RPMI8226 (cell line): ENCODE results near the gene C4orf33.
"Not testable (repeated sequence)": the region's sequence is repeated elsewhere in the genome, so short reads cannot be mapped to it uniquely, and the experiment has no call there.

ENCODE experiments used
- DNase-seq: peaks from one replicate; pipeline ENCODE4 v3.0.0-alpha.2; 2015

C4orf33 gene

GRCh38 chr4:129095811-129096454 lies at the start of gene C4orf33:
C4orf33 (plus strand) TSS chr4:129096152; CDS start chr4:129102611, 6,459 bp downstream.
- DNase-seq: peak; percentile 82

DNA sequence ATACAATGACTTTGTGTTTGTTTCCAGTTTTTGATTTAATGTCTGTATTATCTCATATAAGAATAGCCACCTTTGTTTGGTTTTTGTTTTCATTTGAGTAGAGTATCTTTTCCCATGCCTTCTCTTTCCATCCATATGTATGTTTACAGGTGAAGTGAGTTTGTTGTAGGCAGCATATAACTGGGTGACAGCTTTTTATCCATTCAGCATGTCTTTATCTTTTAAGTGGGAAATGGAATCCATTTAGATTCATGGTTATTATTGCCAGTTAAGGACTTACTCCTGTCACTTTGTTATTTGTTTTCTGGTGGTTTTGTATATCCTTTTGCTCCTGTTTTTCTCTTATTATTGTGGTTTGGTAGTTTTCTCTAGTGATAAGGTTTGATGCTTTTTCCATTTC lies 36.9 kb upstream of the C4orf33 start:
- DNase-seq: no peak

GRCh38 chr4:129062580-129062979 lies 33.4 kb upstream of the C4orf33 start:
- DNase-seq: no peak

DNA sequence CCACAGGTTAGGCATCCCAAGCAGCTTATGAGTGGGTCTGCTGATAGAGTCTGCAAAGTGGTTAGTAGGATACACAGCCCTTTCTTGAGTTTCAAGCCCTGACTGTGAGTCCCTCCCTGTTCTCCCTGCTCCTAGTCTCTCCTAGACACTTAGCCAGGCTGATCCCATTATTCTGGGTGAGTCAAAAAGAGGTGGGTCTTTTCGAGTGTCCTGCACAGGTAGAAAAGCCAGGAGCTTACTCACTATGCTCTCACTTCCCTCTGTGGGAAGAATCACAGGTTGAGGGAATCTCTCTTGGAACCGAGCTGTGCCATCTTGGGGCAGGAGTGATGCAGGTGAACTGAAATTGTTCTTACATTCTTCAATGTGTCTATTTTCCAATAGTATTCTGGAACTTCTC lies 32.3 kb upstream of the C4orf33 start:
- no peak for DNase-seq

DNA sequence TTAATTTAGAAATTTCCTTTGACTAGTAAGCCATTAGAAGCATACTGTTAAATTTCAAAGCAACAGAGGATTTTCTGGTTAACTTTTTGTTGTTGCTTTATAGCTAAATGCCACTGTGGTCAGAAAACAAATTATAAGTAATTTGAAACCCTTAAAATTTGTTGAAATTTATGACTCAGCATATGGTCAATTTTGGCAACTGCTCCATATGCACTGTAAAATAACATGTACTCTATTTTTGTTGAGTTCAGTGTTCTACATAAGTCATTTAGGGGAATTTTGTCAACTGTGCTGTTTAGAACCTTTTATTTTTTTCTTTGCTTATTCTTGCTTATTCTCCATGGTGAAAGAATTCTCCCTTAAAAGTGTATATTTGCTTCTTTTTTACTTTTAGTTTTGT lies 31.2 kb upstream of the C4orf33 start:
- DNase-seq: no peak

DNA sequence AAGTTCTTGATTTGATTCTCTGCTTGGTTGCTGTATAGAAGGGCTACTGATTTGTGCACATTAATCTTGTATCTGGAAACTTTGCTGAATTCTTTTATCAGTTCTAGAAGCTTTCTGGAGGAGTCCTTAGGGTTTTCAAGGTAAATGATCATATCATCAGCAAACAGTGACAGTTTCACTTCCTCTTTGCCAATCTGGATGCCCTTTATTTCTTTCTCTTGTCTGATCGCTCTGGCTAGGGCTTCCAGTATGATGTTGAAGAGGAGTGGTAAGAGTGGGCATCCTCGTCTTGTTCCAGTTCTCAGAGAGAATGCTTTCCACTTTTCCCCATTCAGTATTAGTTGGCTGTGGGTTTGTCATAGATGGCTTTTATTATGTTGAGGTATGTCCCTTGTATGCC lies 26.4 kb upstream of the C4orf33 start:
- peak; percentile 25 for DNase-seq

DNA sequence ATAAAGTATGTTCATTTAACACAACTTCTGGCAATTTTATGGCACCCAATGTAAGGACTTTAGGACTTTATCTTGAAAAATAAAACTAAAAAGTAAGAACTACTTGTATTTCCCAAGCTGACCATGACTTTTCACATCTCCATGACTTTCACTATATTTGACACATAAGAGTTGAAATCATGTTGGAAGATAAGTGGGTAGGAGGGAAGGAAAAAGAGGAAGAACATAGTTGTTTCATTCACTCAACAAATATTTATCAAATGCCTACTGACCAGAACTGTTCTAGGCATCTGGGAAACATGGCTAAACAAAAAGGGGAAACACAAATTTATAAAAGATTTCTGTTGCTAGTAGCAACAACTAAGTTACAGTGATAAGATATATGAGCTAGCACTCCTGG lies 18.6 kb upstream of the C4orf33 start:
- DNase-seq: no peak

- DNase-seq: no peak
These were observed 15.8 kb upstream of the C4orf33 start for GRCh38 chr4:129080129-129080528.

DNA sequence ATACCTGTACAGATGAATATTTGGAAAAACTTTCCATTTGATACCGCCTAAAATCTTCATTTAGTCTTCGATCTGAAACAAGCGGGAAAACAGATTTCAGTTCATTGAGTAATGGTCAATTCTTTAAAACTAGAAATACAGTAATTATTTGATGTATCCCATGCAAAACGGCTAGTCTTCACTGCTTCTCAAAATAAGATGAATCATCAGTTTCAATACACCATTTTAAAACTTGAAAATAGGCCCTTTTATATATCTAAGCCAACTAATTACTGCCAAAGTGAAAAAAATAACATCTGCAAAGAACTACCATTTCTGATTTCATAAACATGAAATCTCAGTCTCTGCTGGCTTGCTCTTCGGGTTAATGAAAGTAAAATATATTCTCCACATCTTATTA lies 13.7 kb upstream of the C4orf33 start:
- no peak for DNase-seq

DNA sequence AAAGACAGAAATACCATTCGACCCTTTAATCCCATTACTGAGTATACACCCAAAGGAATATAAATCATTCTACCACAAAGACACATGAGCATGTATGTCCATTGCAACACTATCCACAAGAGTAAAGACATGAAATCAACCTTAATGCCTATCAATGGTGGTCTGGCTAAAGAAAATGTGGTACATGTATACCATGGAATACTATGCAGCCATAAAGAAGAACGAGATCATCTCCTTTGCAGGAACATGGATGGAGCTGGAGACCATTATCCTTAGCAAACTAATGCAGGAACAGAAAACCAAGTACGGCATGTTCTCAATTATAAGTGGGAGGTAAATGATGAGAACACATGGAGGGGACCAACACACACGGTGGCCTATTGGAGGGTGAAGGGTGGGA lies 10.5 kb upstream of the C4orf33 start:
- no peak for DNase-seq

- no peak for DNase-seq
These were observed 8.4 kb upstream of the C4orf33 start for GRCh38 chr4:129087516-129087915.

- peak; percentile 12 for DNase-seq
These were observed 3.2 kb upstream of the C4orf33 start for GRCh38 chr4:129092631-129093190.

GRCh38 chr4:129093191-129093920 lies 2.6 kb upstream of the C4orf33 start, which contains the start of gene SCLT1:
SCLT1 (minus strand) TSS chr4:129093539; CDS start chr4:129093103, 436 bp downstream.
- peak; percentile 97 for DNase-seq

DNA sequence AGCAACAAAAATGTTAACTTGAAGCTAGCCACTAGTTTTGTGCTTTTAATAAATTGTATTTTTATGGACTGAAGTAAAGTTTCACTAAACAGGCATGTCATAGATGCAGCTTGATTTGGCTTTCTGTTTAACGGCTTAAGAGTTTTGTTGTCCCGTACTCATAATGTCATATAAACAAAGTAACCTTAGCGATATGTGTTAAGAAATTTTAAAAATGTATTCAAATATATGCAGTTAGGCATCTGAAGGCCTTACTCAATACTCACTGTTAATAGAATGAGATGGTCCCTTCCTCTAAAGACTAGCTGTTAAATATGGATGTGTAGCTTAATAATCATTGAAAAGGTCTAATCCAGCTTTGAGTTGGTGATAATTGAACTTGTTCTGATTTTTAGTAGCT lies 1.6 kb upstream of the C4orf33 start:
- DNase-seq: no peak

GRCh38 chr4:129098531-129099001 lies 2.6 kb downstream of the C4orf33 start:
- no peak for DNase-seq

- DNase-seq: no peak
These were observed 14.2 kb downstream of the C4orf33 start for GRCh38 chr4:129109965-129110824.

- no peak for DNase-seq
These were observed 15.0 kb downstream of the C4orf33 start for GRCh38 chr4:129110931-129111330.

DNA sequence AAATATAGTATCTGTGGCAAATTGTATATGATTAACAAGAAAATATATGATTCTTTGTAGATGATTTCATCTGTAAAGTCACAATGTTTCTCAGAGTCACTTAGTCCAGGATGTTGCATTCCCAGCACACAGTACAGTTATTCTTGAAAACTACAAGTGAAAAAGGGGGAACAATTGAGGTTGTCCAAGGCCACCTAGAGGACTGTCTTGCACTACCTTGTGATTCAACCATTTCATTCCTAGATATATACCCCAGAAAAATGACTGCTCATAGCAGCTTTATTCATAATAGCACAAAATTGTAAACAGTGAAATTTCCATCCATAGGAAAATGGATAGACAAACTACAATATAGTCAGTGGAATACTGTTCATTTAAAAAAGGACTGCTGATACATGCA lies 16.0 kb downstream of the C4orf33 start:
- DNase-seq: no peak

DNA sequence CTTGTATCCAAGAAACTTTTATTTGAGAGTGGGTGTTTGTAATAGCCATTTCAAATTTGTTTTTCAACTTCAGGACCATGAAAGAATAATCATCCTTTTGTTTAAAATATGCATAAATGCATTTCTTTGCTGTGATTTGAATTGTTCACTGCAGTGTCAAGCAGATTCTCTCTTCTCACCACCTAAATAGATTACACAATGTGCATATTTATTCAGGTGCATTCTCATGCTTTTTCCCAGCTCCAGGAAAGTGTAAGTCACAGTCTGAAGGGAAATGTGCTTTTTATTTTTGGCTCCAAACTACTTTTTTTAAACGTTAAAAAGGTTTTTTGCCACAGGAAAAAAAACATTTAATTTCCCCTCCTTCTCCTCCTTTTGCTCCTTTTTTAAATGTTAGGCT lies 17.5 kb downstream of the C4orf33 start:
- DNase-seq: no peak

GRCh38 chr4:129113919-129114318 lies 18.0 kb downstream of the C4orf33 start:
- DNase-seq: no peak

DNA sequence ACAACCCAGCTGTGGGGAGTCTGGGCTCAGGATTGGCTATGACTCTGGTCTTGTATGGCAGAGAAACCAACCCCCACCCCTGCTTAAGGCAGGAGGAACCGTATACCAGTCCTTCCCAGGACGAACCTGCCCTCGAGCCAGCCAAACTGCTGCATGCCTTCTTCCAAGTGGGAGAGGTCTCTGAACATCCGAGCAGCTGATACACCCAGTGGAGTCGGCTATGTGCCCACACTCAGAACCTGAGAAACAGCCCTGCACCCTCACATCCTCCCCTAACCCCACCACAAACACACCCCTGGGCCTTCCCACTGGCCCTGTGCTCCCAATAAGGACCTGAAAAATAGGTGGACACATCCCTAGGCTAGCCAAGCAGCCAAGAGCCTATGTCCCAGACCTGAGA lies 21.8 kb downstream of the C4orf33 start:
- no peak for DNase-seq

- DNase-seq: not testable (repeated sequence)
These were observed 30.7 kb downstream of the C4orf33 start for GRCh38 chr4:129126614-129127013.

GRCh38 chr4:129129143-129129542 lies 33.2 kb downstream of the C4orf33 start:
- DNase-seq: no peak
